ENCODE measurements around the gene PDE1C.

DNA sequence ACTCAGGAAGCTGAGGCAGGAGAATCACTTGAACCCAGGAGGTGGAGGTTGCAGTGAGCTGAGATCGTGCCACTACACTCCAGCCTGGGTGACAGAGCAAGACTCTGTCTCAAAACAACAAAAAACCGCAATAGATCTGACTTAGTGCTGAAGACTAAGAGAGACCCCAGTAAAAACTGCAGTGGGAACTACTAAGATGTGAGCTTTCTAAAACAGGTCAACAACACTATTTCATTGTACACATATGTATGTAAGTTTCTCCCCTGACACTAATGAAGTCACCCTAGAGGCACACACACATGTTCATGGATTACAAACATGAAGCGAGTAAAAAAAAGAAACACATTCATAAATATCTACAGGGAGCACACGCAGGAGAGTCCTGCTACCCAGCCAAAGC, 68.3 kb downstream of the PDE1C start:
- TF ChIP-seq, protein P1, sequence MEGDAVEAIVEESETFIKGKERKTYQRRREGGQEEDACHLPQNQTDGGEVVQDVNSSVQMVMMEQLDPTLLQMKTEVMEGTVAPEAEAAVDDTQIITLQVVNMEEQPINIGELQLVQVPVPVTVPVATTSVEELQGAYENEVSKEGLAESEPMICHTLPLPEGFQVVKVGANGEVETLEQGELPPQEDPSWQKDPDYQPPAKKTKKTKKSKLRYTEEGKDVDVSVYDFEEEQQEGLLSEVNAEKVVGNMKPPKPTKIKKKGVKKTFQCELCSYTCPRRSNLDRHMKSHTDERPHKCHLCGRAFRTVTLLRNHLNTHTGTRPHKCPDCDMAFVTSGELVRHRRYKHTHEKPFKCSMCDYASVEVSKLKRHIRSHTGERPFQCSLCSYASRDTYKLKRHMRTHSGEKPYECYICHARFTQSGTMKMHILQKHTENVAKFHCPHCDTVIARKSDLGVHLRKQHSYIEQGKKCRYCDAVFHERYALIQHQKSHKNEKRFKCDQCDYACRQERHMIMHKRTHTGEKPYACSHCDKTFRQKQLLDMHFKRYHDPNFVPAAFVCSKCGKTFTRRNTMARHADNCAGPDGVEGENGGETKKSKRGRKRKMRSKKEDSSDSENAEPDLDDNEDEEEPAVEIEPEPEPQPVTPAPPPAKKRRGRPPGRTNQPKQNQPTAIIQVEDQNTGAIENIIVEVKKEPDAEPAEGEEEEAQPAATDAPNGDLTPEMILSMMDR (IDR thresholded peaks at IDR 0.05), result no peak
- TF ChIP-seq EZH2 (IDR thresholded peaks at IDR 0.05; ENCODE audit: borderline replicate concordance, insufficient read depth, low read depth, low read length, poor library complexity, severe bottlenecking), result no peak
